Tibial nerve (tissue), 4 donors: ENCODE data around the gene CCDC59. TPM values are rescaled to one million over a fixed set of nuclear protein-coding genes. Genes with fewer than 3 reads are reported as not detected.

Experiments used
- DNase-seq, 2 donors: peaks; one replicate each; pipeline ENCODE4 v3.0.0-alpha.2; 2019; ENCODE audit warnings: low spot score in 2 of 2
- H3K27ac ChIP-seq, 4 donors: fragments of 200-600 bp; sonication (generic) in 3 of 4; one replicate each; pipeline ENCODE4 v1.5.1; 2017 to 2019; ENCODE audit warnings: mild to moderate bottlenecking in 1 of 4
- H3K27me3 ChIP-seq, 2 donors: fragments of 200-600 bp; sonication (generic) in 1 of 2; one replicate each; pipeline versions ENCODE4 v1.5.1 to v1.6.0; 2017 to 2019
- H3K36me3 ChIP-seq, 3 donors: fragments of 200-600 bp; sonication (generic); one replicate each; pipeline ENCODE4 v1.5.1; 2018 to 2019
- H3K4me1 ChIP-seq, 4 donors: fragments of 200-600 bp; sonication (generic) in 3 of 4; one replicate each; pipeline ENCODE4 v1.5.1; 2017 to 2019
- H3K4me3 ChIP-seq, 4 donors: fragments of 200-600 bp; sonication (generic) in 3 of 4; one replicate each; pipeline ENCODE4 v1.5.1; 2017 to 2019; ENCODE audit warnings: mild to moderate bottlenecking in 1 of 4, moderate library complexity in 1 of 4
- H3K9me3 ChIP-seq, 4 donors: fragments of 200-600 bp; sonication (generic) in 3 of 4; one replicate each; pipeline ENCODE4 v1.5.1; 2017 to 2019
- CTCF ChIP-seq, 5 experiments: fragments of 200-600 bp in 3 of 5; fragments of 450-650 bp in 2 of 5; sonication (generic) in 3 of 5; IDR thresholded peaks; one replicate each; pipeline ENCODE4 v1.5.1; 2016 to 2019; ENCODE audit warnings: antibody characterized with exemption in 5 of 5, mild to moderate bottlenecking in 3 of 5, moderate library complexity in 2 of 5
- EP300 ChIP-seq, 2 donors: sonication (generic); formaldehyde crosslinking; IDR thresholded peaks; one replicate each; pipeline ENCODE4 v1.6.1; 2017; ENCODE audit warnings: antibody characterized with exemption in 2 of 2, mild to moderate bottlenecking in 1 of 2
- POLR2A ChIP-seq, 2 donors: fragments of 450-650 bp; IDR thresholded peaks; one replicate each; pipeline ENCODE4 v1.6.1; 2017; ENCODE audit warnings: antibody characterized with exemption in 2 of 2, mild to moderate bottlenecking in 2 of 2, moderate library complexity in 2 of 2
- WGBS, 2 donors: methylation state at CpG; one replicate each; pipeline ENCODE4 v1.1.5; 2018; 5-methylcytosine and 5-hydroxymethylcytosine counted together
- total RNA-seq, 4 donors: library from RNA; depleted of rRNA; stranded (reverse); fragments of >200 nt; gene quantifications; one replicate each; pipeline ENCODE4 v1.1.0, GENCODE V29; 2016

Gene CCDC59
- total RNA-seq = 100 to 1,000 TPM in 1 of 4 donors, 10 to 100 TPM in 3; 40.6 to 107 (median 60.5) TPM

GRCh38 chr12:82358200-82359114 lies at the start of gene CCDC59, which contains the start of gene METTL25:
Gene CCDC59, minus strand, starts transcription at chr12:82358387. Its CDS starts 11 bp downstream, at chr12:82358376.
Gene METTL25, plus strand, starts transcription at chr12:82358529. Its CDS starts 37 bp downstream, at chr12:82358566.
- H3K9me3 ChIP-seq = no peaks in the 10 kb centered on the region
- H3K27me3 ChIP-seq = no peaks in the 10 kb centered on the region
- peak within 1 kb of the TSS; percentile 59 to 94 (median 78) for H3K4me3 ChIP-seq
- WGBS, 2 donors = 0 to 1% methylated on average over 50 to 60 of the region's 61 CpGs
- TF ChIP-seq POLR2A (IDR thresholded peaks at IDR 0.05) (peak in 1 of 2 donors; percentile 81), EP300 (IDR thresholded peaks at IDR 0.05) (peak; percentile 93 to 99), CTCF (IDR thresholded peaks at IDR 0.05) (peak; percentile 98 to 100 (median 99))
- peaks cover 0 to 32% (median 0%) of the 10 kb centered on the region in 3 donors for H3K36me3 ChIP-seq
- peaks cover 6 to 62% (median 26%) of the 10 kb centered on the region in 4 donors for H3K4me1 ChIP-seq
- peak; percentile 93 to 97 for DNase-seq
- H3K27ac ChIP-seq = peak within 1 kb of the TSS; percentile 79 to 98 (median 92)

GRCh38 chr12:82407481-82407880 lies 49.3 kb upstream of the CCDC59 start:
- Histone ChIP-seq H3K9me3 (no peaks in the 10 kb centered on the region), H3K36me3 (peaks cover 0 to 16% (median 2%) of the 10 kb centered on the region in 3 donors), H3K27ac (no peak overlapping the region), H3K27me3 (no peaks in the 10 kb centered on the region), H3K4me3 (no peak overlapping the region), H3K4me1 (no peaks in the 10 kb centered on the region)
- 71 to 81% methylated on average over 5 of the region's 5 CpGs for WGBS, 2 donors
- TF ChIP-seq POLR2A (IDR thresholded peaks at IDR 0.05) = no peak
- no peak for TF ChIP-seq EP300 (IDR thresholded peaks at IDR 0.05)
- no peak for TF ChIP-seq CTCF (IDR thresholded peaks at IDR 0.05)
- no peak for DNase-seq

- 67 to 78% methylated on average over 1 of the region's 1 CpG for WGBS, 2 donors
- H3K27me3 ChIP-seq = no peaks in the 10 kb centered on the region
- H3K4me3 ChIP-seq = no peak overlapping the region
- H3K27ac ChIP-seq = no peak overlapping the region
- no peaks in the 10 kb centered on the region for H3K9me3 ChIP-seq
- no peak for DNase-seq
- peaks cover 0 to 16% (median 2%) of the 10 kb centered on the region in 3 donors for H3K36me3 ChIP-seq
- no peaks in the 10 kb centered on the region for H3K4me1 ChIP-seq
- no peak for TF ChIP-seq CTCF (IDR thresholded peaks at IDR 0.05)
- TF ChIP-seq POLR2A (IDR thresholded peaks at IDR 0.05) = no peak
- TF ChIP-seq EP300 (IDR thresholded peaks at IDR 0.05) = no peak
These were observed 48.5 kb upstream of the CCDC59 start for GRCh38 chr12:82406651-82407050.

- no peak for DNase-seq
- H3K9me3 ChIP-seq = peaks cover 0 to 8% (median 0%) of the 10 kb centered on the region in 4 donors
- WGBS, 2 donors = 57 to 58% methylated on average over 2 of the region's 2 CpGs
- TF ChIP-seq EP300 (IDR thresholded peaks at IDR 0.05) (no peak), POLR2A (IDR thresholded peaks at IDR 0.05) (no peak), CTCF (IDR thresholded peaks at IDR 0.05) (no peak)
- no peak overlapping the region for H3K4me3 ChIP-seq
- no peaks in the 10 kb centered on the region for H3K27me3 ChIP-seq
- peaks cover 0 to 44% (median 2%) of the 10 kb centered on the region in 3 donors for H3K36me3 ChIP-seq
- H3K27ac ChIP-seq = no peak overlapping the region
- H3K4me1 ChIP-seq = no peaks in the 10 kb centered on the region
These were observed 42.6 kb upstream of the CCDC59 start for GRCh38 chr12:82400819-82401218.

- DNase-seq = no peak
- no peak overlapping the region for H3K27ac ChIP-seq
- TF ChIP-seq POLR2A (IDR thresholded peaks at IDR 0.05) (no peak), CTCF (IDR thresholded peaks at IDR 0.05) (no peak), EP300 (IDR thresholded peaks at IDR 0.05) (no peak)
- H3K27me3 ChIP-seq = no peaks in the 10 kb centered on the region
- H3K4me1 ChIP-seq = no peaks in the 10 kb centered on the region
- H3K36me3 ChIP-seq = peaks cover 0 to 48% (median 2%) of the 10 kb centered on the region in 3 donors
- no peak overlapping the region for H3K4me3 ChIP-seq
- peaks cover 0 to 8% (median 0%) of the 10 kb centered on the region in 4 donors for H3K9me3 ChIP-seq
These were observed 40.7 kb upstream of the CCDC59 start for GRCh38 chr12:82398879-82399278.
